Hindlimb muscle (tissue), 1 donor: Measurements from ENCODE around the gene NUP205. TPM values are rescaled to one million over a fixed set of nuclear protein-coding genes. Genes with fewer than 3 reads are reported as not detected.
"Not testable (repeated sequence)": the region's sequence is repeated elsewhere in the genome, so short reads cannot be mapped to it uniquely, and the experiment has no call there.

Experiments used
- DNase-seq: peaks from one replicate; pipeline ENCODE4 v3.0.0-alpha.2; 2013
- polyA plus RNA-seq: library from polyadenylated mRNA; unstranded; fragments of 120-200 nt; gene quantifications from one replicate; pipeline ENCODE4 v1.2.1, GENCODE V29; 2013; ENCODE audit not compliant: insufficient read length

Gene NUP205
- polyA plus RNA-seq, 1 donor = 29.6 TPM

DNA sequence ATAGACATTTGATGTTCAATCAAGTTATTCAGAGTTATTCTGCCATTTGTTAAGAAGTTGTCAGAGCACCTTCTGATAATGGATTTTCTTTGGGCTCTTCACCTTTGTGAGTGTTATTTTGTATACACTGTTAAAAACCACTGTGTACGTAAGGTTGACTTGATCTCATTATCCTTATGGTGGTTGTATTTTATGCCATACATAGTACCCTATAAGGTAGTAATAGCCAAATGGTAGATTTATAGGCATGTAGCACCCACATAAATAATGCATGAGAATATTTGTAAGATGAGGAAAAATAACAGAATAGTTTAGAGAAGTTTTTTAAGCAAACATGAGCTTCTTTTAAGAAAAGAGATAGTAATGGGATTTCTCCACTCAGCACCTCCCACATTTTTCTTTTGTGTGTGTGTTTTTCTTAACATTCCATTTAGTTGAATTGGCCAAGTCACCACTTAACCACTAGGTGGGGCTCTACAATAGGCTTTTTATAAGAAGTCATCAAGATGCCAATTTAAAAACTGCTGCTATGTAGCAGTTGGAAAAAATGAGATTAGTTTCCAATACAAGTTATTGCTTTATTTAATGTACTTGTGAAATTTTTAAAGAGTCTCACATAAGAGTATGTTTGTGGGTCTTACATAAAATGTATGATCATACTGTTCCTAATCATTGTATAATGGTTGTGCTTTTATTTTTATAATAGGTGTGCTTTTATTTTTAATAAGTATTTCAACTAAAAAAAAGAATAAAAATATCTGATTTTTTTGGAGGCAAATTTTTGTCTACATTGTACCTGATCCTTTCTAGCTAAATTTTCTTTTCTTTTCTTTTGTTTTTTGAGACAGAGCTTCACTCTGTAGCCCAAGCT lies 63.5 kb downstream of the NUP205 start:
- DNase-seq = peak; percentile 57

DNA sequence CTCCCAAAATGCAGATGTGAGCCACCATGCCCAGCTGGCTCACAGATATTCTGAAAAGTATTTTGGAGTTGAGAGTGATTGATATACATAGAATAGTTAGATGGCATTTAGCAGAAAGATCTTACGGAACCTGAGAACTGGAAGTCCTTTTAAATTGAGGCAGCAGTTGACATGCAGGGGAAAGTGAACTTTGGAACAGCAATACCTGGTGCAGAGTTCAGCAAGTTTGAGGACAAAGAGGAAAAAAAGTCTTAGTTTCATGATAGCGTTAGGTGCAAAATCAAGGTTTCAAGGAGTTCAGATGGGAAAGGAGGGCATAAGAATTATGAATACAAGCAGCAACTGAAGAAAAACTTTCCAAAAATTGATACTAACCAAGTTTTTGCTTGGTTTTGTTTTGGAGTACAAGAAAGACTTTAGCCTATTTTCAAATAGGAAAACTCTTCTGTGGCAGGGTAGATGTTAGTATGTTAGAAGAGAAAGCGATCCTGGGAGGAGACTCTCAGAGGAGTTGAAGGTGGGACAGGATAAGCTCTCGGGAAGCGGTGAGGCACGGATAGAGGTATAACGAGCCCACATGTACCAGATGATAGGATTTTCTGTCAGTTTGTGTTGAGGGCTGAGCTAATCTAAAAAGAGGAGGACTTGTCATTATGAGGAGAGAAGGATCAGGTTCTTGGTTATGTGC lies 76.6 kb downstream of the NUP205 start:
- no peak for DNase-seq

DNA sequence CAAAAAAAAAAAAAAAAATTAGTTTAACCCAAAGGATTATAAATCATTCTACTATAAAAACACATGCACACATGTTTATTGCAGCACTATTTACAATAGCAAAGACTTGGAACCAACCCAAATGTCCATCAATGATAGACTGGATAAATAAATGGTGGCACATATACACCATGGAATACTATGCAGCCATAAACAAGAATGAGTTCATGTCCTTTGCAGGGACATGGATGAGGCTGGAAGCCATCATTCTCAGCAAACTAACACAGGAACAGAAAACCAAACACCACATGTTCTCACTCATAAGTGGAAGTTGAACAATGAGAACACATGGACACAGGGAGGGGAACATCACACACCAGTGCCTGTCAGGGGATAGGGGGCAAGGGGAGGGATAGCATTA lies 82.0 kb downstream of the NUP205 start:
- not testable (repeated sequence) for DNase-seq

DNA sequence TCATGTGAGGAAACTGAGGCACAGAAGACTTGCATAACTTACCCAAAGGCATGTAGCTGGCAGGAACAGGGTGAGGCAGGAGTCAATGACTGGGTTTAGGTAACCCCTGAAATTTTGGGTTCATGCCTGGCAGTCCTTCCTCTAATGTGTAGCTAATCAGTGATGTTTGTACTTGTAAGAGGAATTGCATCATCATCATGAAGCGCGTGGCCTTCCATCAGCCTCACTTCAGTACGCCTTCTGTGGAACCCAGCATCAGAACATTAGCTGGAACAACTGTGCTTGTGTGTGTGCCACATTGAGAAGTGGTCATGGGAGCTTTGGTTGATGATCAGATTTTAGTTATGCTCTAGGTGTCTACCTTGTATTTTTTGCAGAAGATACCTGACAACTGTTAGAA lies 86.4 kb downstream of the NUP205 start:
- DNase-seq = no peak

DNA sequence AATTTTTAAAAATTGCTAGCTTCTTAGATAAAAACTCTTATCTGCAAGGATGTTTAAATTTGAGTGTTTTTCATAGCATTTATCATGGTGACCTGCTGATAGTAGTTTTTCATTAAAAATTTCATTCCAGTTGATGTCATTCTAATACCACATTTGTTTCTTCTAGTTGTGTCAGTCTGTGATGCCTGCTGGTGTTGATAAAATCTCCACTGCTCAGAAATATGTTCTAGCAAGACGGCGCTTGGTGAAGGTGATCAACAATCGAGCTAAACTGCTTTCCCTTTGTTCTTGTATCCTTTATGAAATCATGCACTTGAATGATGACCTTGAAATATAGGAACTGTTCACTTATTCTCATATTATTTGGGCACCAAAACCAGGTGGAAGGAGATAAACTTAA lies 87.0 kb downstream of the NUP205 start:
- no peak for DNase-seq

DNA sequence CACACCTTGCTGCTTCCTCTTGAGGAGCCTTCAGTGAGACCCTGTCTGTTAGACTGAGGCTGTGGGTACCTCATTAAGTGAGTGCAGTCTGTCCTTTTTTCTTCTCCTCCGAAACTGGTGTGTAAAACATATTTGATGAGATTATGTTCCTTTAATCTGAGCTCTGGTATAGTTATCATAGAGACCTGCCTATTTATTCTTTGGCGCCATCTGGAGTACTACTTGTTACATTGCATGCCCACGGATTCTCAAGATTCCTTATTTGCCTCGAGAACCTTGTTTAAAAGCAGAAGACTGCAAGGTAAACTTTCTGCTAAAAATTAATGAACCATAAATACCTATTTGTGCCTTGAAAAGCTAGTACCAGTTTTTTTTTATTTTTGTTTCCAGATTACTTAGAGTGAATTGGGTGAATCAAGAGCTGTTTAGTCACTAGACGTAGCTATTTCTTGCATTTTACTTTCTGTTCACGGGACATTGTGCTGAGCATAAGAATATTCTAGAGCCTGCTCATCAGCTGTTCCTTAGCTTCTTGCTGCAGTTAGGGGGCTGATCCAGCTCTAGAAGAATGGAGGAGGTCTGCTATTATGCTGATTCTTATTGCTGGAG lies 87.7 kb downstream of the NUP205 start:
- peak; percentile 31 for DNase-seq

DNA sequence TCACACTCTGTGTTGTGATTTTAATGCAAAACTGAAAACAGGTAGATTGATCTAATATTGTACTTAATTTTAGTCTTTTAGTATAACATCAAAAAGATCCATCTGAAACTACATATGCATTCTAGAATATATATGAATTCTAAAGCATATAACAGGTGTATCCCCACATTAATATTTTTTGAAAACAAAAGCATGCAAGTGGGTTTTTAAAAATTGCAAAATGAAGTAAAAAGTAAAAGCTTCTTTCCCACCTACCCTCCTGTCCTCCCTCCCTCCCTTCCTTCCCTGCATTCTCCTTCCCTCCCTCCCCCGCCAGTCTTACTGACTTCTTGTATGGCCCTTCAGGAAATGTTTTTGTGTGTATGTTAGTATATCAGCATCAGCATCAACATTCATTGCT lies 90.0 kb downstream of the NUP205 start:
- no peak for DNase-seq

DNA sequence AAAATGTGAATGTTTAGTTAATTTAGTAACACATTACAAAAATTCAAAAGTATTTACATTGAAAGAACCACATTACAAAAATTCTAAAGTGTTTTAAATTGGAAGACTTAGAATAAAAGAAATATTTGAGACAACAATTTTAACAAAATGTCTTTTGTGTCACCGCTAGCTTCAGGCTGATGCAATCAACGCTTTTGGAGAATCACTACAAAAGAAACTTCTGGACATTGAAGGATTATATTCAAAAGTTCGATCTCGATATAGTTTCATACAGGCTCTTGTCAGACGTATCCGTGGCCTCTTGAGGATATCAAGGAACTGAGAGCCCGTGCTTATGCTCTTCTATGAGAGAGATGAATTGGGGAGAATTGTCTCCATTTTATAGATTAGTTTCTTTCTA lies 90.5 kb downstream of the NUP205 start:
- no peak for DNase-seq

DNA sequence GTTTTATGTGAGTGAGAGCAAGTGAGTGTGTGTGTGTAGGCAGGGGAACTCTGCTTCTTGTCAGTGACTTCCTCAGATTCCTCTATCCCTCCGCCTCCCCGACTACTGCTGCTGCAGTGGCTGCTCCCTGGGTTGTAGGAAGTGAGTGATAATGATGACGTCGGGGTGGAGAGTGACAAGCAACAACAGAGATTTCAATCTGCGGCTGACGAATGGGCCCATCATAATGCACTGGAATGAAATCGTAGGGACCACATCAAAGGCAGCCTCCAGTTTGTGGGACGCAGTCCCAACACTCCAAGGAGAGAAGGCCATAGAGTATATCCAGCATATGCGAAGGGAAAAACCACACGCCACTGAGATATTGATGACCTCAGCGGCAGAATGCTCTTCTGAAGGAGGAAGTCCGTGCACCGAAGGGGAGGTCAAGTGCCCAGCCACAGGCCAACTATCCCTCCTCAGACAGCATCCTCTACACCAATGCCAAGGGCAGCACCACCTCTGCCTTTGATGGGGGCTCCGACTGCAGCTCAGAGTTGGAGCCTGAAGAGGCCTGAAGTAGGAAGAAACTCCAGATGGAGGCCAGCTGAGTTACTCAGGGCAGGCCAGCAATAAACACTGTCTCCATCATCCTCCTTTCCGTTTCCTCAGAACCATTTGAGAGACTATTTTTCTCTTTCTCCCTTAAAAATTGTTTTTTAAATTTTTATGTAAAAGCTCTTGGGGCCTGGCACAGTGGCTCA lies 93.3 kb downstream of the NUP205 start:
- no peak for DNase-seq

DNA sequence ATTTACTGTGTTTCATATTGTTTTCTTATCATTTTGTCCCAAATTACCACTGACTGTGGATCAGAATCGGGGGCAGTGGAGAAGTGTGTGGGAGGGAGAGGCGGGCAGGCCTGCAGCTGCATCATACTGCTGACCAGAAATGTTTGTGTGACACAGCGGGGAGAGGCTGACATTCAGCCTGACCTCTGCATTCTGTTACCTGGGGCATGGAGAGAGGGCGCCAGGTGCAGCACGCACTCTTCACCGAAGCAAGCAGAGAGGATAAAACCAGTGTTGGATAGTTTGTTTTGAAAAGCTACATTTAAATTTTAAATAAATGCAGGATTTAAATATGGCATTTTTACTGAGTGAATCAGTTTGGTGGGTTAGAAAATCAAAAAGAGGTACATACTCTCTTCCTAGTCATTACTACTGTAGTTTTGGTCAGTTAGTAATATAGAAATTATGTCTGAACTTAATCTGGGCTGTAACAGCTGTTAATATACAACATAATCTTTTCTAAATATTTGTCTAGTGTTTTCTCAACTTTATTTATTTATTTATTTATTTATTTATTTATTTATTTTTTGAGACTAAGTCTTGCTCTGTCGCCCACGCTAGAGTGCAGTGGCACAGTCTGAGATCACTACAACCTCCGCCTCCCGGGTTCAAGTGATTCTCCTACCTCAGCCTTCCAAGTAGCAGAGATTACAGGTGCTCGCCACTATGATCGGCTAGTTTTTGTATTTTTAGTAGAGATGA lies 95.8 kb downstream of the NUP205 start:
- DNase-seq = no peak

DNA sequence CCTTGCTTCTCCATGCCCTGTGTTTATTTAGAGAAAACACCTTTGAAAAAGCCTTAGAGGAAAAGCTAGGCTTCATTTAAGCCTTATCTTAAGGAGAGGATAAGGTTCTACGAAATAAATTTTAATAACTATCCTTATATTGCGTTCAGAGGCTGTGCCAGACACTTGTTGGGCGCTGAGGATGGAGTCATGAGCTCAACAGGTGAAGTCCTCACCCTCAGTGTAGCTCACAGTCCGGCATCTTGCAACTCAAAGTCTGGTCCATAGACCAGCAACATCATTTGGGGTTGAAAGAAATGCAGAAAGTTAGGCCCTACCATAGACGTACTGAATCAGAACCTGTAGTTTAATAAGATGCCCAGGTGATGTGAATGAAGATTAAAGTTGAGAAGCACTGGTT lies 100.8 kb downstream of the NUP205 start:
- no peak for DNase-seq

DNA sequence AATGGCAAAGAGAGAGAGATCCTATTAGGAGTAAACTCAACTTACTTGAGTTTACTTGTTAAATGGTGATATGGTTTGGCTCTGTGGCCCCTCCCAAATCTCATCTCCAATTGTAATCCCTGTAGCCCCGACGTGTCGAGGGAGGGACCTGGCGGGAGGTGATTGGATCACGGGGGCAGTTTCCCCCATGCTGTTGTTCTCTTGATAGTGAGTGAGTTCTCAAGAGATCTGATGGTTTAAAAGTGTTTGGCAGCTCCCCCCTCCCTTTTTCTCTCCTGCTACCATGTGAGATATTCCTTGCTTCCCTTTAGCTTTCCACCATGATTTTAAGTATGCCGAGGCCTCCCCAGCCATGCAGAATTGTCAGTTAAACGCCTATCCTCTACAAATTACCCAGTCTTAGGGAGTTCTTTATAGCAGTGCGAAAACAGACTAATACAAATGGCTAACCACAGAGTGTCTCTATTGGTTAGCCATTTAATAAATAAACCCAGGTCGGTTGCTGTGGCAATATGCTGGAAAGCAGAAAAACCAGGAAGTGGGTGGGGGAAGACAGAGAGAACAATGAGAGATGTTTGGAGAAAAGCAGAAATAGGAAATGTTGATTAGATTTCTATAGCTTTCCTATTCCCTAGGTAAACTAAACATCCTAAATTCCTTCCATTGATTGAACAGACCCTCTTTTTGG lies 101.6 kb downstream of the NUP205 start:
- no peak for DNase-seq

DNA sequence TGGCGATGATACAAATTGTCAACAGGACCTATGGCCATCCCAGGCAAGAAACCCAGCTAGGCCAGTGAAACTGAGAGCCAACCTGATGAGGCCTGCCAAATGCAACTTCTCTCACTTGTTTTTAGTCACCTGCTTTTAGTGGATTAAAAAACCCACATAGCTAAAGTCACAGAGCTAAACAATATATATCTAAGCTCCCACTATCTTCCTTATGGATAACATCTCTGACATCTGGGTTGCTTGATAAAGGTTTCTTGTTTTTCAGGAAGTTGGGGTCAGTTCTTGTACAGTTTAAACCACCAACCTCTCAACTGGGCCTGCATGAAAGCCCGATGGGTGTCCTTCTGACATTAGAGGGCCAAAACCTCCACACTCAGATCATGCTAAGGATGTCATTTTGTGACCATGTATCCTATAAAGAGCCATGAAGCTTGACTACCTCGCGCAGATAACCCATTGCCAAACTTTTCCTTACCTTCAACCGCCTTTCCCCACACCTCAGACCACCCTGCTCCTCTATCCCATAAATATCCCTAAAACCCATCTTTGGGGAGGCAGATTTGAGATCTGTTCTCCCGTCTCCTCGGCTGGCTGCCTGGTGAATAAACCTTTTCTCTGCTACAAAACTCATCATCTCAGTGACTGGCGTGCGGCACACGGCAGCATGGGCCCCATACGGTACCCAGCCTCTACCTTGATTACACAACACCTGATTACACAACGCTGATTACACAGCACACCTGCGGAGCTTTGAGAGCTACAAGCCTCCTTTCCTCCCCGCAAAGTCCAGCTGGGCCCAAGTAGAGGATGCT lies 103.8 kb downstream of the NUP205 start:
- DNase-seq = no peak

DNA sequence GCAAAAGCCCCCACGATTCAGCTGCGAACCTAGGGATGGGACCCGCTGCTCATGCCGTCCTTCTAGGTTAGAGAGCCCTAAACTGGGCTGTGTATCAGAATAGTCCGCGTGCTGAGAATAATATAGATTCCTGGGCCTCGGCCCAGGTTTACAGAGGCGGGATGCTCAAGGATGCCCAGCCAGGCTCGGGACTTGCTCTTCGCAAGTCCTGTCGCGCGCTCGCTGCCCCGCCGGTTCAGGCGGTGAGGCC lies 104.3 kb downstream of the NUP205 start:
- no peak for DNase-seq

DNA sequence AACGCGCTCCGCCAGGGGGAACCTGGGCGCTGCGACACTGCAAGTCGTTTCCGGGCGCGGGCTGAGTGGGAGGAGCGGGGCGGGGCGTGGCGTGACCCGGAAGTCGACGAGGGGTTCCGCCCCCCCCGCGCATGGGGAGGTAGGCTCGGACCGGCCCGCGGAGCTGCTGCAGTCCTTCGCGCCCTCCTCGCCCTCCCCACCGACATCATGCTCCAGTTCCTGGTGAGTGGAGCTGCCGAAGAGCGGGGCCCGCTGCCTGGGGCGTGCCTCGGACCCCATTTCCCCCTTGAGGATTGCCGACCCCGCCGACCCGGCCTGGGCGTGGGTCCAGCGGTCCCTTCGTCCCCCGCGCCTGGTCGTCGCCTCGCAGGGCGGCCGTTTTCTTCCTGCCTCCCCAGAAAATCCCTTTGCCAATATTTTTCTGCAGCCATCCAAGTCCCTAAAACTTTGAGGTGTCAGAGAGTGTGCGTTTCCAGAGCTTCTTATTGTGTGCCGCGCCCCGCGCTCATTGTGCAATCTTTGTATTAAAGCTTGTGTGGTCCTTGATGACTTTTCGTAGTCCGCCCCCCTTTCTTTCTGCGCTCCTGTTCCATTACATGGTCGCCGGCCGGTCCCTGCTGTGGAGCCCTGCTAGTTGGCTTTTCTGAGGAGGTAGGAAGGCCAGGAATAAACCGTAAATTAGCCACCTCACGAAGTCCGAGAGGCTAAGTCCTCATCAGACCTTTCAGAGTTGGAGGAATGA lies 104.8 kb downstream of the NUP205 start, which contains the start of gene STMP1:
Gene STMP1, plus strand, starts transcription at position 142 of the 742 bp plus-strand sequence.
- DNase-seq = peak; percentile 96

DNA sequence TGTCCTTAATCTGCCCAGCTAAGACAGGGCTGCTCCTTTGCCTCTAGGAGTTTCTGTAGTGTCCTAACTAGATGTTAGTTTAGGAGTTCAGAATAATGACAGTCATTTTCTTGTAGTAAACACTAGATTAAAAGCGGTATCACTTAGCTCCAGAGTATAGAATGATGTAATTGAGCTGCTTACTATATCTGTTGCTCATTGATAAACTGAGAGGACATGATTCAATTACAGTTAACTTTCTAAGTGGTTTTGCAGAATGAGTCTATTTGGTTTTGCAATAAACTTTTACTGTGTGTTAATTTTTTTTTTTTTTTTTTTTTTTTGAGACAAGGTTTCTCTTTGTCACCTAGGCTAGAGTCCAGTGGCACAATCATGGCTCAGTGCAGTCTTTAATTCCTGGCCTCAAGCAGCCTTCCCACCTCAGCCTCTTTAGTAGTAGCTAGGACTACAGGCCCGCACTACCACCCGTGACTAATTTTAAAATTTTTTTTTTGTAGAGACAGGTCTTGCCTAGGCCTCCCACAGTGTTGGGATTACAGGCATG lies 106.4 kb downstream of the NUP205 start:
- DNase-seq = no peak

DNA sequence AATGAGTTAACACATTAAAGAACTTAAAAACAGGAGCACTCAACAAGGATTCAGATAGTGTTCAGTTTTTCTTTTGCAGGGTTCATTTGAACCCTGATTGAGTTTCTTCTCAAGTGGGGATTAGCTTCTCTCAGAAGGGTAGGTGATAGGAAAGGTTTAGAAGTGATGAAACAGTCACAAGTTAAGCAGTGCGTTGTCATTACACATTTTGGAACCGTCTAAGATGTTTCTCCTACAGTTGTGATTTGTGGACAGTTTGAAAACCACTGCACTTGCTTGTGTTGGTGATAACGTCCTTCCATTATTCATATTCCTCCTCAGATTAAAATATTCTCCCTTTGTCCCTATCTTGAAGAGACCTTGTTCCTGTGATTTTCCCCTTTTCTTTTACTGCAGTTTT lies 107.3 kb downstream of the NUP205 start:
- no peak for DNase-seq

DNA sequence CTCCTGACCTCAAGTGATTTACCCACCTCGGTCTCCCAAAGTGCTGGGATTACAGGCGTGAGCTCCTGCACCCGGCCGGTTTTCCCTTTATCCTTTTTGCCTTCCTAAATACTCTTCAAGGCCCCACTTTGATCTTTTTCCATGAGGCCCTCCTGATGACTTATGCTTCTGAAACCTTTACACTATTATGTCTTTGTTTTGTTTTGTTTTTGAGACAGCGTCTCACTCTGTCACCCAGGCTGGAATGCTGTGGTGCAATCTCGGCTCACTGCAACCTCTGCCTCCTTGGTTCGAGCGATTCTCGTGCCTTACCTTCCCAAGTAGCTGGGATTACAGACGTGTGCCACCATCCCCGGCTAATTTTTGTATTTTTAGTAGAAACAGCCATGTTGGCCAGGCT lies 108.4 kb downstream of the NUP205 start:
- no peak for DNase-seq

DNA sequence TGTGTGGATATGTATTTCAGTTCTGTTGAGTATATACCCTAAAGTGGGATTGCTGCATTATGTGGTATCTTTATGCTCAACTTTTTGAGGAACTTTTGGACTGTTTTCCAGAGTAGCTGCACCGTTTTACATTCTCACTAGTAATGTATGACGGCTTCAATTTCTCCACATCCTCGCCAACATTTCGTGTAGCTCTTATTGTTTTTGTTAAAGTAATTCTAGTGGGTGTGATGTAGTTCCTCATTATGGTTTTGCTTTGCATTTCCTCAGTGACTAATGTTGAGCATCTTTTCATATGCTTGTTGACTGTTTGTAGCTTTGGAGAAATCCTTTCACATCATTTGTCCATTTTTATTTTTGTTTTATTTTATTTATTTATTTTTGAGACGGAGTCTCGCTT lies 109.1 kb downstream of the NUP205 start:
- DNase-seq = no peak

DNA sequence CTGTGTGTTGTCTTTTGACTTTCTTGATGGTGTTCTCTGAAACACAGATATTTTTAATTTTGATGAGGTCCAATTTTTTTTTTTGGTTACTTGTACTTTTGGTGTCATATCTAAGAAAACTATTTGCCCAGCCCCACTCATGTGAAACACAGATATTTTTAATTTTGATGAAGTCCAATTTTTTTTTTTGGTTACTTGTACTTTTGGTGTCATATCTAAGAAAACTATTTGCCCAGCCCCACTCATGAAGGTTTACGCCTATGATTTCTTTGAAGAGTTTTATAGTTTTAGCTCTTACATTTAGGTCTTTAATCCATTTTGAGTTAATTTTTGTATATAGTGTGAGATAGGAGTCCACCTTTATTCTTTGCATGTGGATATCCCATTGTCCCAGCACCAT lies 109.9 kb downstream of the NUP205 start:
- not testable (repeated sequence) for DNase-seq
